Uterus (tissue), 4 donors: ENCODE data around the gene FAM184A. TPM values are rescaled to one million over a fixed set of nuclear protein-coding genes. Genes with fewer than 3 reads are reported as not detected.

Experiments used
- DNase-seq, 2 donors: peaks; one replicate each; pipeline ENCODE4 v3.0.0-alpha.2; 2019 to 2020
- H3K27ac ChIP-seq, 2 donors: fragments of 200-600 bp; sonication (generic); 1 replicate in 1 of 2; 2 replicates in 1 of 2; pipeline ENCODE4 v1.5.1; 2016 to 2018
- H3K27me3 ChIP-seq, 2 donors: fragments of 200-600 bp; sonication (generic); one replicate each; pipeline ENCODE4 v1.5.1; 2018 to 2019; ENCODE audit warnings: control low read depth in 1 of 2
- H3K36me3 ChIP-seq, 2 donors: fragments of 200-600 bp; sonication (generic); one replicate each; pipeline ENCODE4 v1.5.1; 2019; ENCODE audit warnings: control low read depth in 1 of 2
- H3K4me1 ChIP-seq, 2 donors: fragments of 200-600 bp; sonication (generic); one replicate each; pipeline ENCODE4 v1.5.1; 2018 to 2019; ENCODE audit warnings: control low read depth in 1 of 2
- H3K4me3 ChIP-seq, 2 donors: fragments of 200-600 bp; sonication (generic); 1 replicate in 1 of 2; 2 replicates in 1 of 2; pipeline ENCODE4 v1.5.1; 2018 to 2019; ENCODE audit warnings: mild to moderate bottlenecking in 1 of 2
- H3K9me3 ChIP-seq, 2 donors: fragments of 200-600 bp; sonication (generic); one replicate each; pipeline ENCODE4 v1.5.1; 2019; ENCODE audit warnings: control low read depth in 1 of 2
- CTCF ChIP-seq, 4 experiments: fragments of 200-600 bp in 2 of 4; fragments of 450-650 bp in 2 of 4; sonication (generic) in 2 of 4; IDR thresholded peaks; one replicate each; pipeline ENCODE4 v1.5.1; 2016 to 2019; ENCODE audit warnings: antibody characterized with exemption in 4 of 4, mild to moderate bottlenecking in 2 of 4, moderate library complexity in 1 of 4
- POLR2A ChIP-seq, 2 donors: fragments of 450-650 bp; IDR thresholded peaks; one replicate each; pipeline ENCODE4 v1.6.1; 2016; ENCODE audit warnings: antibody characterized with exemption in 2 of 2, mild to moderate bottlenecking in 1 of 2, moderate library complexity in 1 of 2
- intact Hi-C: fragments of 100-400 bp; cut with DNase I; formaldehyde crosslinking; loops from one replicate; pipeline ENCODE4 v1.15.1; 2023; ENCODE audit warnings: low total_unique reads
- total RNA-seq, 4 donors: library from RNA; depleted of rRNA in 3 of 4; stranded (reverse); fragments of >200 nt in 3 of 4; gene quantifications; one replicate each; pipeline versions ENCODE4 v1.1.0 to v1.2.4, GENCODE V29; 2014 to 2023
- donor health status: DM: yes; HTN: yes; CAD: no.

The FAM184A gene
- total RNA-seq, 4 donors from 2014 or later, result 1.8 to 9.5 (median 5.1) TPM

GRCh38 chr6:119065955-119066354 is 12.5 kb downstream of the FAM184A start:
- Histone ChIP-seq H3K27ac (no peak overlapping the region), H3K9me3 (no peaks in the 10 kb centered on the region), H3K4me3 (no peak overlapping the region), H3K36me3 (no peaks in the 10 kb centered on the region), H3K27me3 (no peaks in the 10 kb centered on the region), H3K4me1 (no peaks in the 10 kb centered on the region)
- no peak for TF ChIP-seq POLR2A (IDR thresholded peaks at IDR 0.05)
- no peak for TF ChIP-seq CTCF (IDR thresholded peaks at IDR 0.05)
- no peak for DNase-seq
- intact Hi-C loops, result no loop called here

- DNase-seq, result no peak
- H3K9me3 ChIP-seq, result no peaks in the 10 kb centered on the region
- intact Hi-C loops, result no loop called here
- no peaks in the 10 kb centered on the region for H3K27me3 ChIP-seq
- H3K4me3 ChIP-seq, result no peak overlapping the region
- no peaks in the 10 kb centered on the region for H3K4me1 ChIP-seq
- H3K36me3 ChIP-seq, result no peaks in the 10 kb centered on the region
- H3K27ac ChIP-seq, result no peak overlapping the region
- TF ChIP-seq CTCF (IDR thresholded peaks at IDR 0.05) (no peak), POLR2A (IDR thresholded peaks at IDR 0.05) (no peak)
Observed at GRCh38 chr6:119065382-119065781, 13.1 kb downstream of the FAM184A start.

- Histone ChIP-seq H3K27ac (no peak overlapping the region), H3K36me3 (no peaks in the 10 kb centered on the region), H3K4me3 (no peak overlapping the region), H3K4me1 (no peaks in the 10 kb centered on the region), H3K27me3 (no peaks in the 10 kb centered on the region), H3K9me3 (no peaks in the 10 kb centered on the region)
- DNase-seq, result no peak
- intact Hi-C loops, result no loop called here
- no peak for TF ChIP-seq CTCF (IDR thresholded peaks at IDR 0.05)
- TF ChIP-seq POLR2A (IDR thresholded peaks at IDR 0.05), result no peak
Observed at GRCh38 chr6:119063491-119063890, 15.0 kb downstream of the FAM184A start.

- Histone ChIP-seq H3K36me3 (no peaks in the 10 kb centered on the region), H3K27ac (no peak overlapping the region), H3K4me3 (no peak overlapping the region), H3K9me3 (no peaks in the 10 kb centered on the region), H3K4me1 (no peaks in the 10 kb centered on the region), H3K27me3 (no peaks in the 10 kb centered on the region)
- no peak for TF ChIP-seq POLR2A (IDR thresholded peaks at IDR 0.05)
- no peak for TF ChIP-seq CTCF (IDR thresholded peaks at IDR 0.05)
- intact Hi-C loops, result no loop called here
- no peak for DNase-seq
Observed at GRCh38 chr6:119061215-119061614, 17.2 kb downstream of the FAM184A start.

DNA sequence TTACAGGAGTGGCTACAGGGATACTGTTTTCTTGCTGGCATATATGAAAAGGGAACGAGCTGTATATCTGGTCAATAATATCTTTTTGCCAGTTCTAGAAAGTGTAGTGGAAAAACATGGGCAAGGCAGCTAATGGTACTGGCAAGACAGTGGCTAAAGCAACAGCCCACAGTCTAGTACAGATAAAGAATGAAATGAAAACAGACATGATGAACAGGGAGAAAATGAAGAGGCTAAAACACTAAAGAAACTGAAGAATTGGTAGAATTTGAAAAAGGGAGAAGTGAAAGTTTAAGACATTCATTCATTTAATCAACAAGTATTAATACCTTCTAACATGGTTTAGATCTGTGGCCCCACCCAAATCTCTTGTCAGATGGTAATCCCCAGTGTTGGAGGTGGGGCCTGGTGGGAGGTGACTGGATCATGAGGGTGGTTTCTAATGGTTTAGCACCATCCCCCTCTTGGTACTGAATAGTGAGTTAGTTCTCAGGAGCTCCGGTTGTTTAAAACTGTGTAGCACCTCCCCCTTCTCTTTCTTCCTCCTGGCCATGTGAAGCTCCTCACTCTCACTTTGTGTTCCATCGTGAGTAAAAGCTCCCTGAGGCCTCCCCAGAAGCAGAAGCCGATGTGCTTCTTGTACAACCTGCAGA is 18.1 kb downstream of the FAM184A start:
- no peak overlapping the region for H3K27ac ChIP-seq
- no peaks in the 10 kb centered on the region for H3K36me3 ChIP-seq
- H3K27me3 ChIP-seq, result no peaks in the 10 kb centered on the region
- H3K4me3 ChIP-seq, result no peak overlapping the region
- H3K4me1 ChIP-seq, result no peaks in the 10 kb centered on the region
- TF ChIP-seq POLR2A (IDR thresholded peaks at IDR 0.05) (no peak), CTCF (IDR thresholded peaks at IDR 0.05) (no peak)
- intact Hi-C loops, result no loop called here
- H3K9me3 ChIP-seq, result no peaks in the 10 kb centered on the region
- DNase-seq, result no peak
